ENCODE measurements around the gene FIGN. TPM values are rescaled to one million over a fixed set of nuclear protein-coding genes. Genes with fewer than 3 reads are reported as not detected.
A peak's percentile ranks its signal among the peaks of the same experiment; 100 is the strongest.

FIGN gene
- polyA plus RNA-seq, 1 donor, result 2.0 TPM

DNA sequence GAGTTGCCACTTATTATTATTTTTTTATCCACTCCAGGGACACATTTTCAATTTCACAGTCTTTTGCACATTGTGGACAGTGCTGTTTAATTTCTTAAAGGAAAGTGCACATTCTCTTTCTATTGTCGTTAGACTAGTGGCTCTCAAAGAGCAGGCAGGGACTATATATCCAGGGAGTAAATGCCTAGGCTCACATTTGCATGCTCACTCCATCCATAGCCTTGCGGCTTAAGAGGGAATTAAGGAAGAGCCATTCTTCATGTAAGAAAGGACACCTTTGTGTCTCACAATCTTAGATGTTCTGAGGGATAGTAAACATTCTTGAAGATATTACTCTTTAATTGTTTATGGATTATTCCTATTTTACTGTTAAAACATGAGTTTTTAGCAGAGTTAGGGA, 70.8 kb downstream of the FIGN start:
- DNase-seq (ENCODE audit: low read depth), result no peak

DNA sequence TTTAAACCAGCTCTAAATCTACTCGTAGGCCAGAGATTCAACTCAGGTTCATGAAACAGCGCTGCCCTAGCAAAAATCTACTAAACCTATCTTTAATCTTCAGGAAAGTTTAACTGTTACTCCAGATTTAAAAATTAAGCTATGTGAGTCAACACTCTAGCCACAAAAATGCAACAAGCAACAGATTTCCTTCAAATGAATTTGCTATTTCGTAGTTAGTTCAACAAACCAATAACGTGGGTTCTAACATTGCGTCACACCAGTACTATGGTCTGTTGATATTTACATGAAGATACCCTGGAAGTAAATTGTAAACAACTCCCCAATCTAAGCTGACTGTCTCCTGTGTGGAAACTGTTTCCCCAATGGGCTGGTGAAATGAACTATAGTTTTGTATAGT, 71.2 kb downstream of the FIGN start:
- DNase-seq (ENCODE audit: low read depth), result no peak

DNA sequence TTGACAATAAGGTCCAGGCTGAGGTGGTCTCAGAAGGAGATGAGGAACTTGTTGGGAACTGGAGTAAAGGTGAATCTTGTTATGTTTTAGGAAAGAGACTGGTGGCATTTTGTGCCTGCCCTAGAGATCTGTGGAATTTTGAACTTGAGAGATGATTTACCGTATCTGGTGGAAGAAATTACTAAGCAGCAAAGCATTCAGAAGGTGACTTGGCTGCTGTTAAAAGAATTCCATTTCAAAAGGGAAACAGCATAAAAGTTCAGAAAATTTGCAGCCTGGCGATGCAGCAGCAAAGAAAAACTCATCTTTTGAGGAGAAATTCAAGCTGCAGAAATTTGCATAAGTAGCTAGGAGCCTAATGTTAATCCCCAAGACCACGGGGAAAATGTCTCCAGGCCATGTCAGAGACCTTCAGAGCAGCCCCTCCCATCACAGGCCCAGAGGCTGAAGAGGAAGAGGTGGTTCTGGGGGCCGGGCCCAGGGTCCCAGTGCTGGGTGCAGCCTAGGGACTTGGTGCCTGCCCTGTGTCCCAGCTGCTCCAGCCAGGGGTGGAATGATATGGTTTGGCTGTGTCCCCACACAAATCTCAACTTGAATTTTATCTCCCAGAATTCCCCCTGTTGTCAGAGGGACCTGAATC, 73.5 kb downstream of the FIGN start:
- no peak for DNase-seq (ENCODE audit: low read depth)

DNA sequence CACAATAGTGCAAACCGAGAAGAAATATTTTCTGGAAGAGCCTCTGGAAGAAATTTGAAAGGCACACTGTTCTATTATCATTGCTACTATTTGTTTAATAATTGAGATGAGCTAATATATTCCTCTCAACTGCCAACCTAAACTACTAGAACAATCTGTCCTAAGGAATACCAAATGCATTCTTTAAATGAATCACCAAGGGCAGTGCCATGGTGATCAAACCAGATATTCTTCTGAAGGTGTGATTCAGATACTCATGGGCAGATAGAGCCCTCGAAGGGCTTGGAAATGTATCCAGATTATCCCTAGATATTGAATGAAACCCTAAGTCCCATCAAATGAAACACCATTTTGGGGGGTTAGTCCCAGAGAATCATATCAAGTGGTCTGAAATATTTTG, 76.6 kb downstream of the FIGN start:
- DNase-seq (ENCODE audit: low read depth), result no peak

DNA sequence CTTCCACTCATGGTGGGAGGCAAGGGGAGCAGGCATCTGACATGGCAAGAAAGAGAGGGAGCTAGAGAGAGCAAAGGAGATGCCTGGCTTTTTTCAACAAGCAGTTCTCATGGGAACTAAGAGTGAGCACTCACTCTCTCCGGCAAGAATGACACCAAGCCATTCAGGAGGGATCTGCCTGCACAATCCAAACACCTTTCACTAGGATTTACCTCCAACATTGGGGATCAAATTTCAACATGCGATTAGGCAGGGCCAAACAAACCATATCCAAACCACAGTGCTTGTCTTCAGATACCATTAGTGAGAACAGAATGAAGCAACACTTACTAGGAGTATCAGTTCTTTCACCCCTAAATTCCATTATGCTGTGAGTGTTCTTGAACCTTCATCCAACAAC, 77.3 kb downstream of the FIGN start:
- no peak for DNase-seq (ENCODE audit: low read depth)

DNA sequence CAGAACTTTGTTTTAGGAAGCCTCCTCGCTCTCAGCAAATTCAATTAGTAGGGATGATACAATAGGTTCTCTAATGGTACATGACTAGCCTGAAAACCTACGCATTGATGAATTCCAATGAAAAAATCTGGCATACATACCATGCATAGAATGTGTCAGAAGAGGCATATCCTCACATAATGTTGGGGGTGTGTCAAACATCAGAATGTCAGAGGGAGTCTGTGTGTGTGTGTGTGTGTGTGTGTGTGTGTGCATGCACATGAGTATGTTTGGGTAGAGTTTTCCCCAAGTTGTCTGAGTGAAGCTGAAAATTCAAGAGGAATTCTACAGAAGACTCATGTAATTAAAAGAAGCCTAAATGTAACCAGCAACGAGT, 78.5 kb downstream of the FIGN start:
- no peak for DNase-seq (ENCODE audit: low read depth)

DNA sequence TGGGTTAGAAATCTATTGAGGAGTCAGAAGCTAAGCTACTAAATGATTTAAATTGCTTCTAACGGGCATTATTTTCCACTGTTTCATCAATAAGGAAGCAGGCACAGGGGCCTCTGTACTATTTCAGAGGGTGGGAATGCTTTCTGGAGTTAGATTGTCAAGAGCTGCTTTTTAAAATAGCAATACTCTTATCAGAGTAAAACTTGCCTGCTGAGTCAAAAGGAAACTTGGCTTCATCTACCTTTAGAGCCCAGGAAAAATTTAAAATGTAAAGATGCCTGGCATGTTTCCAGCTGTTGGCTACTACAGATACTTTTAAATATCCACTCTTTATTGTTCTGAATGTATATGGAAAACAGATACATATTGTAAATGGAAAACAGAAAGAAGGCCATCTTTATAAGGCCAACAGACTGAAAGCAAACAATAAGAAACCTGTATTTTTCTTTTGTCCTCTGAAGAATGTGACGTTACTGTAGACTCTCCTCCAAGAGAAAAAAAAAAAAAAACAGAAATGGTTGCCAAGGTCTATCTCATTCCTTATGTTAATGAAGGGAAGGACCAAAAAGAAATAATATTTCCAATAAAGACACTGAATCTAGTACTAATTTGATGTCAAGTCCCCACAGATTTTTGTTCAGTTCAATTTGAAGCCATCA, 79.1 kb downstream of the FIGN start:
- DNase-seq (ENCODE audit: low read depth), result no peak

DNA sequence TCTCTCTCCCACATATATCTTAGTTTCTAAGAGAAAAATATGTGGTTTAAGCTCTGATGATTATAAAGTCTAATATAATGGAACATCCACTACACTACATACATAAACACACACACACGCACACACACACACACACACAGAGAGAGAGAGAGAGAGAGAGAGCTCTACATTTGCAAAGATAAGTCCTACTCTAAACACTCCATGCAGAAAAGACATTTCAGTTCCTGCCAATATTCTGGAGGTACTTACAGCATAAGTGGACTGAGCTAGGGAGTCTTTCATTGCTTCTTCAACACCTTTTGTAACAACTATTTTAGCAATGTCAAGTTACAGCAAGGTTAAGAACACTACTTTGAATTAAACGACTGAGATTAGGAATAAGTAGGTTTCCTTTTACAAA, 80.1 kb downstream of the FIGN start:
- DNase-seq (ENCODE audit: low read depth), result no peak

DNA sequence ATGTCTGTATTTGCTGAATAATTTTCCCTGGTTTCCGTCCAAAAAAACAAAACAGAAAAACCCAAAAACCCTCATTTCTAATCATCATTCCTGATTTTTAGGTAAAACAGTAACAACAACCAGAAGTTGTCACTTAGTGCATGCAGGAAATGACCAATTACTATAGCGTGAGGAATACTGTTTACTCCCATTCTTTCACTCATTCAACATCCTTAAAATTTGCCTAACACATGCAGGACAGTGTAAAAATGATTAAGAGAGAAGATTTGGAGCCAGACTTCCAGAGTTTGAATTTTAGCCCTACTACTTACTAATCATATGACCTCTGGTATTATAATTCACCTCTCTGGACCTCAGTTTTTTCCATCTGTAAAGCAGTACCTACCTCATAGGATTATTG, 83.1 kb downstream of the FIGN start:
- DNase-seq (ENCODE audit: low read depth), result no peak

DNA sequence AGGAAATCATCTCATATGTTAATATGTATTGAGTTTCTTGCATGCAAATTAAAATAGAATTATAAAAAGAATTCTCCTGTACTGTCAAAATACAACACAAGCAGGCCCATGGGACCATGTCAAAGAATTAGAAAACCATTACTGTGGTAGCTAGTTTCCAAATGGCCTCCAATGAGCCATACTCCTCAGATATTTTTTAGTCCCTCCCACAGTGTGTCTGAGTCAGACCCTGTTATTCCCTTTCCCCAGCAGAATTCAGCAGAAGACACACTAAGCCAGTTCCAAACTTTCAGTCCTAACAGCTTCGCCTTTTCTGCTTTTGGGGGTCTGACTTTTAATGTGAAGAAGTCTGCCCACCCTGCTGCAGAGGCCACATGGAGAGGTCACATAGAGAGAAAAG, 86.7 kb downstream of the FIGN start:
- DNase-seq (ENCODE audit: low read depth), result no peak

DNA sequence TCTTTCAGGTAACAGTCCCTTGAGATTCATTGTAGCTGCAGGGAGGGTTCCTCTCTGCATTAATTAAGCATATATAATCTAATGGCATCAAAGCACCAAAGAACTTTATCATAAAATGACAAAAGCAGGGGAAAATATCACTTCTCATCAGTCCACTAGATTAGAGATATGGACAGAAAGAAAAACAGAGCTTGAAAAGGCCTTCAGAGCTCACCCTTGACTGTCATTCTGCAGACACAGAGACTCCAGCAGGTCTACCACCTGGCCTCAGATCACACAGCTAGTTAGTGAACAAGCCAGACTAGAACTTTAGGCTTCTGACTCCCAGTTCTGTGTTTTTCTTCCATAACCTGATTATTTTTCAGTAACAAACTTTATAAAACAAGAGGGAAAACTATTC, 88.5 kb downstream of the FIGN start:
- no peak for DNase-seq (ENCODE audit: low read depth)

DNA sequence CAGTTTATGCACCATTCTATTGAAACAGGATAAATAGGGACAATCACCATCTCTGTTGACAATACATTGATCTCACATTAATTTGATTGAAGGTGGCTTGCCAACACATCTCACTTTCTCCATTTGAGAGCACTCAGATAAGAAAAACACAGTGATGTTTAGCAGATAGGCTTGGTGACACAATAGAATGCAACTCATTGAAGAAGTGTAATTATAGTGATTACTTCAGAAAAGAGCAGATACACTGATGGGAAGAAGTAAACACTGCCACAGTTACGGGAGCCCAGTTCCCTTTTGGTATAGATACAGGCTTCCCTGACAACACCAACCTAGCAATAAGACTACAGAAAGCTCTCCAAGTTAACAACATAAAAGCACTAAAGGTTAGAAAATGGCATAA, 89.1 kb downstream of the FIGN start:
- no peak for DNase-seq (ENCODE audit: low read depth)

DNA sequence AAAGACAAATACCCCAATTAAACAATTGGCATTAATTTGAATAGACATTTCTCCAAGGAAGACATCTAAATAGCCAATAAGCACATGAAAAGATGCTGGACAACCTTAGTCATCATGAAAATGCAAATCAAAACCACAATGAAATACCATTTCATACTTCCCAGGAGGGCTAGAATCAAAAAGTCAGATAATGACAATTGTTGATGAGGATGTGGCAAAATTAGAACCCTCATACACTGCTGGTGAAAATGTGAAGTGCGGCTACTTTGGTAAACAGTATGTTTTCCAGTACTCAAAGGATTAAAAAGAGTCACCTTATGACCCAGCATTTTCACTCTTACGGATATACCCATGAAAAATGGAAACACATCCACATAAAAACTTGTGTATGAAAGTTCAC, 91.6 kb downstream of the FIGN start:
- DNase-seq (ENCODE audit: low read depth), result no peak

DNA sequence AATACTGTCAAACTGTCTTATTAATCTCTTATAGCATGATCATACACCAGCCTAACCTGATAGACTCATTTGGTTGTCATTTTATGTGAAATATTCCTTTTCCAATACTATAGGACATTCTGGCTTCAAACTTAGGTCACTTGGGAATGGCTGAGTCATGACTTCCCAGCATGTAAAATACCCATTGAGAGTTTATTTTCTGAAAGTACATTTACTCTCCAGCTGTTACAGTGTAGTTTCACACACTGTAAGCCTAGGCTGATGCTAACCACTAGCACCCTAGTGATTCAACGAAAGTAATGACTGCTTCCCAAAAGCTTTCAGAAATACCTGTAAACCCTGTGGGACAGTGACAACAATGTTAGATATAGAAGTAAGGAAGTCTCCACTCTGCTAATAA, 93.8 kb downstream of the FIGN start:
- DNase-seq (ENCODE audit: low read depth), result no peak

DNA sequence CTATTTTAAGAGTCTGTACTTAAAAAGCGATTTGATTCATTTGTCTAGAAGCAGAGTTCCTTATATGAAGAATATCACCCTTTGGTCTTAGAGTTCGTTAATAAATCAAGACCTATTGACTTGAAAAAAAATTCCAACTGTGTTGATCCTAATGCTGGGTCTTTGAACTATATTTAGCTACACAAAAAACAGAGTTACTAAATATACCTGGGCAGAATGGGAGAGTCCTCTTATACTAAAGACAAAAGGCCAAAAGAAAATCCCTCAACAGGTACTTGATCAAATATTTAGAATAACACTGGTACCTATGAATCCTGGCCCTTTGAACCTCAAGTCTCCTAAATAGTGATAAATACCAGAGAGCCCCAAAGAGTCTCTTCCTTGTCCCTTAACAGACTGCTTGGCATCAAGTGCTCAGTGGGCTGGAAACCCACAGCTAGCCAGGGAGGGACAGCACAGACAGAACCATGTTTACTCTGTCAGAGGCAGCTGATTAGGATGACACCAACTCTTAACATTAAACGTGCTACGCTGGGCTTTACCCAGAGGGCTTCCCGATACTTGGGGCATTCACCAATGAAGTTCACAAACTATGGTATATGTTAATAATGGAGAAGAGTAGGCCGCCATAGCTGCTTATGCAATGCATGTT, 95.1 kb downstream of the FIGN start:
- no peak for DNase-seq (ENCODE audit: low read depth)

DNA sequence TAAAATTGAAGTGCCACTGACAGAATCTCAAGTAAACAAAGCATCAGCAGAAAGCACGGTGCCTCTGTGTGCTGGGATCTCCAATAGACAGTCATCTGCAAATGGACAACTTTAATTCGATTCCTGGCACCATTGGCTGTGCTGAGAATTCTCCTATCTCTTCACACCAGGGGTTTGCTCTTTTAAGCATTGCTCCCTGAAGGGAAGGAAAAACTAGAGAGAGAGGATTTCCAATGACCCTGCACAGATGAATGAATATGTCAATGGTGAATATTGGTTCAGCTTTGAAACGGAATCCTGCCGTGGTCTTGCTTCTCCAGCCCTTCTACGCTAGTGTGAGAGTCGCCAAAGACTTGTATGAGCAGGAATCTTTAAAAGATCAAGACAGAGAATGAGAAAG, 97.9 kb downstream of the FIGN start:
- no peak for DNase-seq (ENCODE audit: low read depth)

DNA sequence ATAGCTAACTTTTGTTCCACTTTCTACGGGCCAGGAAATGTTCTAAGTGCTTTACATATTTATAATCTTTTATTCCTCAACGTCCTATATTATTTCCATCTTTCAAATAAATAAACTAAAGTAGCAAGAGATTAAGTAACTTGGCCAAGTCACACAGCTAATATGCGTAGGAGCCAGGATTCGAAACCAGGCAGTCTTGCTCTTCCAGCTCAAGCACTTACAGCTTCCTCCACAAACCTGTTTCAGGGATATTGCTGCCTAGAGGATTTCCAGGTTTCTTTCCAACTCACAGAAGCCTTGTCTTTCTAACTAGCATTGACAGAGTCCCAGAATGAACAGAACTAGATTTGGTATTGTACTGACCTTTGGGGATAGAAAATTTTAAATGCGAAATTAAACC, 102.5 kb downstream of the FIGN start:
- DNase-seq (ENCODE audit: low read depth), result peak; percentile 6

DNA sequence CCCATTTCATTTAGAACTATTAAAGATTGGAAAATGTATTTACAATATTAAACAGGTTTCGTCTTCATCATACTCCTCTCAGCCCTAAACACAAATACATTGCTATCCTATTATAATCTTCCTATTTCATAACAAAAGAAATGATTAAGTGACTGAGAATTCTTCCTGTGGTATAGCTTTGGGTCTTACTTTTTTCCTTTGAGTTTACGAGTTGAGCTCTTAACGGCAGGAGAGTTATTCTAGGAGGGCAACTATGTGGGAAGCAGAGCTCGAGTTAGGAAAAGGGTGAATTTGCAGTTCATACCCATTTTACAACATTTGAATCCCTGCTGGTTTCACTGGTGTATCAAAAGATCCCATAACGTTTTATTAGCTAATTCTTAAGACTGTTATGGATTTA, 105.0 kb downstream of the FIGN start:
- DNase-seq (ENCODE audit: low read depth), result no peak

DNA sequence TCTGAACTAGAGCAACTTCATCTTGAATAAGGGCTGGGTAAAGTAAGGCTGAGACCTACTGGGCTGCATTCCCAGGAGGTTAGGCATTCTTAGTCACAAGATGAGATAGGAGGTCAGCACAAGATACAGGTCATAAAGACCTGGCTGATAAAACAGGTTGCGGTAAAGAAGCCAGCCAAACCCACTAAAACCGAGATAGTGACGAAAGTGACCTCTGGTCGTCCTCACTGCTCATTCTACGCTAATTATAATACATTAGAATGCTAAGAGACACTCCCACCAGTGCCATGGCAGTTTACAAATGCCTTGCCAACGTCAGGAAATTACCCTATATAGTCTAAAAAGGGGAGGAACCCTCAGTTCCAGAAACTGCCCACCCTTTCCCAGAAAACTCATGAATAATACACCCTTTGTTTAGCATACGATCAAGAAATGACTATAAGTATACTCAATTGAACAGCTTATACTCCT, 109.1 kb downstream of the FIGN start:
- DNase-seq (ENCODE audit: low read depth), result no peak

DNA sequence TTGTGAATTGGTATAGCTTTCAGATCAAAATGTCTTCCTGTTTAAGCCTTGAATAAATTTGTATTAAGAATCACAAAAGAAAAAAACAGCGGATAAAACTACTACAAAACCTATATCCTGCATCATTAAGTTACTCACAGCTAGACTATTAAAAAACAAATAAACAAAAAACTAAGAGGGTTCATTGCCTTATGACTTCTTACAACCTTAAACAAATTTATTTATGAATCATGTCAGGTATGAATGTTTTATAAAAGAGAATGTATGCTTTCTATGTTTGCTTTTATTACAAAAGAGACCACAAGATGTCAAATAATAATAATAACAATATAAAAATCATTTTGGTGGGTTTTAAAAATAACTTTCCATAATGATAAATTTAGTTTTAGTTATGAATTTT, 109.6 kb downstream of the FIGN start:
- no peak for DNase-seq (ENCODE audit: low read depth)

DNA sequence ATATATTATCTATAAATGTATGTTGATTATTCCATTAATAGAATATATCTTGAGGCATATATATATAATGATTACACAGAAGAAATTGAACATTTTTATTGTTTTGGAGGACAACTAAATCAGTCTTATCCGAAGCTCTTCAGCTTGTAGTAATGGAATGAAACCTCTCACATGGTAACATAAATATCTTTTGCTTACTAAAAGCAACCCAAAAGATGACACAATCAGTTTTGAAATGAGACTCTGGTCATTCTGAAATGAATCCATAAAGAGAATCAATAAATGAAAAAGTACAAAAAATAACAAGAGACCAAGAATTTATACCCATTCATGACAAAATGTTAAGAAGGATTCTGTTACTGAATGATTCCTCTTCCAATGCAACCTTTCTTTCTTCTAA, 110.2 kb downstream of the FIGN start:
- DNase-seq (ENCODE audit: low read depth), result no peak

DNA sequence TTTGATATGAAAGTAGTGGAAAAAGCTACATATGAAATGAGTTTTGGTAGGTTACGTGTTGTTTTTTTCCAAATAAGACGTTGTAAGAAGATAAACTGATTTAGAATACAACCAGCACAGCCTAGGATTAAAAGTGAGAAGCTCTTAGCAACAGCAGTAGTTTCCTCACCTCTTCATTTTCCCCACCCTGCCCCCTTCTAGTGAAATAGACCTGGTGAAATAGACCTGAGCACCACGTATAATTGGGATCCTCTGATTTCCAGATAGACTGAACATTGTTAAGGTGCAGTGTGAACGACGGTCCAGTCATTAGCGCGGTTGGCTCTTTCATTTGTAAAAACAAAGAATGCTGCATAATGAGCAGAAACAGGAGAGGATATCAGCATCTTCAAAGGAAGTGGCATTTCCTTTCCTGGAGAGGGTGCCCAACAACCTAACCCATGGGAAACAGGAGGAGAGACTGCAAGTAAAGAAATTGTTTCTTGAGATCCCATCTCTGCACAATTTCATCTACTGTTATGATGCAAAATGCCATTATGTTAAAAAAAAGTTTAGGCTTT, 114.3 kb downstream of the FIGN start:
- DNase-seq (ENCODE audit: low read depth), result no peak

DNA sequence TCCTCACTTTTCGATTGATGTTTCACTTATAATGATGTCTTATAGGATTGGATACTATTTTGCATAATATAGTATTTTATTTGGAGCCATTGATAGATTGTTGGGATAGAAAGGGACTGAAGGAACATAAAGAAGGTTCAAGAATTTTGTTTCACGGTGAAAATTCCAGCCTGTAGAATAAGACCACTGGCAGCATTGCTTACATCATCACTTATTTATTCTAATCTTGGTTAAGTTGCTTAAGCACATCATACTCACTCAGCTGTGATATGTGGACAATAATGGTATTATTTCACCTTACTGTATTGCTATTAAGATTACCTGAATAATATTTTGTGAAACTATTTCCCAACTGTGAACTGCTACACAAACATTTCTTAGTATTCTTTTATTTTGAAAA, 118.3 kb downstream of the FIGN start:
- no peak for DNase-seq (ENCODE audit: low read depth)
